Measurements from ENCODE around the gene PGAM2.
"Not testable (repeated sequence)": the region's sequence is repeated elsewhere in the genome, so short reads cannot be mapped to it uniquely, and the experiment has no call there.

The PGAM2 gene

DNA sequence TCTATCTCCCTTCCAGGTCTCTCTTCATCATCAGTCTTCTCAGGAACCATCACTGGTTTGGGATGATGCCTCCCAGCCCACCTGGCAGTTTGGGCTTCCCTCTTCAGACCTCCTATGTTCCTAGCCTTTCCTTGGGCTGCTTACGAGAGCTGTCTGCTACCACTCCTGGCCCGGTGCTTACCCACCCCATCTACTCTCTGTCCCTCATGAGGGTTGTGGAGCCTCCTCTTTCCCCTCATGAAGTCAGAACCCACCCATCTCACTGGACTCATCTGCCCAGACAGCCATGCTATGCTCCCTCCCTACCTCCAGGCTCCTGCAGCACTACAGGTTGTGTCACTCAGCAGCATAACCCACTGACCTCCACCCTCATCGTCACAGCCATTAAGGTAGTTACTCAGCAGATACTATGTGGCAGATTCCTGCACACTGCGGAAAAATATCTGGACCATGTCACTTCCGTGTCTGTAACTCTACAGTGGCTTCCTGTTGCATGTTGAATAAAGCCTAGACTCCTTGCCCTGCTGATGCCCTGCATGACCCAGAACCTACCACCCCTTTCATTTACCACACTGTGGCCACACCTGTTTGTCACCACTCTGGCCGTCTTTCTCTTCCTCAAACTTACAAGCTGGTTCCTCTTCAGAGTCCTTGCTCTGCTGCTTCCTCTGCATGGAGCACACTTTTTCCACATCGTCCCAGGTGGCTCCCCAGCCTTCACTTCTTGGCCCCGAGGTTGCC is 18.9 kb downstream of the PGAM2 start:
- DNase-seq = no peak

DNA sequence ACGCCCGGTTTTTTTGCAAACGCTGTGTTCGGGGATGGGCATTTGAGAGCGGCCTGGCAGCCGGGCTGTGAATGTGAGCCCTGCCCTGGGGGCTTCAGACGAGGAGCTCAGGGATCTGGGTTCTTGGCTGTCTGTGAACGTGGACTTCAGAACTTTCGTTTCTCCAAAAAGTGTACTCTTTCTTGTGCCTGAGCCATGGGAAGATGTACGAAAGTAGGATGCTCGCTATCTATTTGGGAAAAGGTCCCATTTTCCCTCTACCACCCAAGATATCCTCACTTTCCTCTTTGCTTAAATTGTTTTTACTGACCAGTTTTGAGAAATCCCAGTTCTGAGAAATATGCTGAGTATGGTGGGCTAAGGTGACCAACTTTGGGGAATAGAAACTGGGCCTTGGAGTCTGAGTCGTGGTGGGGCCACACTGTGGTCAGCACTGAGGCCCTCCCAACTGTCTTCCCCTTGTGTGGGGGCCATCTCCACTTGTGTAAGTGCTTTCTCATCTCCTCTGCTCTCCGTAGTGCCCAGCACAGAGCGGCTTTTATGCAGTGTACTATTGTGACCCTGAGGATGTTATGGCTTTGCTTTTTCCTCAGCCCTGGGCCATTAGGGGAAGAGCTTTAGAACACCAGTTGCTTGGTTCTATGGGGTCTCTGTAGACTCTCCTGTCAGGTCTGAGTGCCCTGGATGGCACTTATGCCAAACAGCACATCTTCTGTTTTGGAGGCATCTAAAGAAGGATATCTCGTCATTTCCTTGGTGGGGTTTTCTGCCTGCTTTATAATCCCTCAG is 19.9 kb downstream of the PGAM2 start:
- no peak for DNase-seq

DNA sequence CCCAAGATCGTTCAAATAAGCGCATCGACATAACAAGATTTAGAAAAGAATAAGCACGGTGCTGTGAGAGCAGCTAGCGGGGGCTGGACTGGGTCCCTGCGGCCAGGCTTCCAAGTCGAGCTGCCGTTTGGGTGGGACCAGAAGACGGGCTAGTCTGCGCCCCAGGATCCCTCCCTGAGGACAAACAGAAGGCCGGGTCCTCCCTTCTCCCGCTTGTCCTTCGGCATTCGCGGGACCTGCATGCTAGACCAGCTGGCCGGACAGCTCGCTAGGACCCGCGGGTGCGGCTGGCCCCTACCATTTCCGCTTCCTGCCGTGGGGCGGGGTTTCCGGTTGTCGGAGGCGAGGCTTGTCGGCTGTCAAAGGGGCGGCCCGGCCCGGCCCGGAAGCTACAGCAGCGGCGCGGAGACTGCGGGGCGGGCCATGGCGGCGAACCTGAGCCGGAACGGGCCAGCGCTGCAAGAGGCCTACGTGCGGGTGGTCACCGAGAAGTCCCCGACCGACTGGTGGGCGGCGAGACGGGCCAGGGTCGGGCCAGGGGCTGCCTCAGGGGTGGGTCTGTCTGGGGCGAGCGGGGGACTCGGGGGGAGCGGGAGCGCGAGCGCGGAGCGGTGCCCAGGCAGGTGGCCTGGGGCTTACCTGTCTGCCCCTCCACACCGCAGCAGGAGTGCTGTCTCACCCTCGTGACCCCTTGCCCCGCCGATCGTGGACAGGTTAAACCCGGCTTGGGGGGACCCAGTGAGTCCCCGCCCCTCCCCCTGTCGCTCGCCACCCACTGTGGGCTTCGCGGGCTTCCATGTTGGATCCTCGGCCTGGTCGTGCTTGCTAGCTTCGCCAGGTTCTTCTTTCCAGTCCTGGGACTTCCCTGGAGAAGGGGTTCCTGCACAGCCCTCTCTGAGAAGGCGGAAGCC is 20.8 kb downstream of the PGAM2 start, which contains the start of gene DBNL:
Gene DBNL, plus strand, starts transcription at position 388 of the 911 bp plus-strand sequence. Its CDS starts 36 bp downstream, at position 424.
- peak; percentile 88 for DNase-seq

DNA sequence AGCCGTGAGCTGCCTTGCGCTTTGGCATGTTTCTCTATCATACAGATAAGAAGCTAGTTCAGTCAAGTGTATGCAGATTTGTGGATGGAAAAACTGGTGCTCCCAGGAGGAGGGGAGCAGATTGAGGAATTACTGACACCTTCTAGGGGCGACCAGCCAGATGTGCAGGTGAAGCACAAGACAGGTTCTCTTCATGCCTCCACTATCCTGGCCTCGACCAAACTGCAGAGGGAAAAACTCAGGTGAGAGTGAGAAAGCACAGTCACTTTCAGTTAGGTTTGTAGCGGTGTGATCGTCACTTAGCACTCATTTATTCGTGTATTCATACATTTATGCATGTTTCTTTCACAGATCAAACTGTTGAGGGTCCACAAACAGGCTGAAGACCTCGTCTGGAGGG is 21.5 kb downstream of the PGAM2 start:
- no peak for DNase-seq

DNA sequence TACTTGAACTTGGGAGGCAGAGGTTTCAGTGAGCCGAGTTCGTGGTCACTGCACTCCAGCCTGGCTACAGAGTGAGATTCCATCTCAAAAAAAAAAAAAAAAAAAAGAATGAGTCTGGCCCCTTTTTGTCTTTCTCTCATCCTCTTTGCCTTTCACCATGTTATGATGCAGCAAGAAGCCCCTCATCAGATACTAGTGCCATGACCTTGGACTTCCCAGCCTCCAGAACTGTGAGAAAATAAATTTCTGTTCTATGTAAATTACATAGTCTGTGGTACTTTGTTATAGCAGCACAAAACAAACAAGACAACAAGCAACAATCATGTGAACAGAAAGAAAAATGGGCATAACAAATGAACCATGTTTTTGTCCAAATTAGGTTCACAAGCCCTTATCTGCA is 23.1 kb downstream of the PGAM2 start:
- no peak for DNase-seq

DNA sequence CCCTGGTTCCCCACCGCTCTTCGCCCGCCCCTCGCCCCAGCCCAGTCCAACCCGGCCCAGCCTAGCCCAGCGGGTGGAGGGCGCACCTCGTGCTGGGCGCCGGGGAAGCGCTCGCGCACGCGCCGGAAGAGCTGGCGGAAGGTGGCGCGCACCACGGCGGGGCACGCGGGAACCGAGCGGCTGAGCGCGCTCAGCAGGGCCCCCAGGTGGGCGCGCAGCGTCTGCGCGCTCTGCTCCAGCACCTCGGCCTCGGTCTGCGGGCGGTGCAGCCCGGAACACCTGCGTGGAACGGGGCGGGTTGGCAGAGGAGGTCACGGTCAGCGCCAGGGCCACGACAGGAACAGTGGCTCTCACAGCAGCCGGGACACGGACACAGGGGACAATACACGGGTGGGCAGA is 24.9 kb downstream of the PGAM2 start:
- peak; percentile 56 for DNase-seq

DNA sequence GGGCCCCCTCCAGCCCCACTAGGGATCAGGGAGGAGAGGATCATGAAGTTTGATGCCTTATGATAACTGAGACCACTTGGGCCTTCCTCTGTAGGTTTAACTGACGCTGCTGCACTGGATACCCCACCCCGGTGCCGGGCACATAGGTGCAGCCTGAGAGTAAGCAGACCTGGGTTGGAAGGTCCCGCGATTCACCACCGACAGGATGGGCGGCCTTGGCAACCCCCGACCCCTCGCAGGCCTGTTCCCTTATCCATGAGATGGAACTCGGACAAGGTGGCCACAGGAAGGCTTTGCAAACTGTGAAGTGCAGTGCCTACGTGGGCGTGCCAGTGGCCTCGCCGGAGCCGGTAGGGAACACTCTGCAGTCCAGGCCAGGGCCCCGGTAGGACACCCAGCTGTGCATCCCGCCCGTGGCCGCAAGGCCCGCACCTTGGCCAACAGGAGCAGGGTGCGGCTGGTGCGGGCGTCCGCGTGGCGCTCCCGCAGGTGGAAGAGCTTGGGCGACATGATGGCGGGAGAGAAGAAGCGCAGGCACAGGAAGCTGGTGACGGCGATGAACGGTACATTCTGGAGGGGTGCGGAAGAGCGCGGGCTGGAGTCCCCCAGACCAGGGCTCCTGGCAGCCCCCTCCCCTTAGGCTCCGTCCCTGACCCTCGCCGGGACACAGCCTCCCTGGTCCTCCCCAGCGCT is 25.4 kb downstream of the PGAM2 start:
- not testable (repeated sequence) for DNase-seq

DNA sequence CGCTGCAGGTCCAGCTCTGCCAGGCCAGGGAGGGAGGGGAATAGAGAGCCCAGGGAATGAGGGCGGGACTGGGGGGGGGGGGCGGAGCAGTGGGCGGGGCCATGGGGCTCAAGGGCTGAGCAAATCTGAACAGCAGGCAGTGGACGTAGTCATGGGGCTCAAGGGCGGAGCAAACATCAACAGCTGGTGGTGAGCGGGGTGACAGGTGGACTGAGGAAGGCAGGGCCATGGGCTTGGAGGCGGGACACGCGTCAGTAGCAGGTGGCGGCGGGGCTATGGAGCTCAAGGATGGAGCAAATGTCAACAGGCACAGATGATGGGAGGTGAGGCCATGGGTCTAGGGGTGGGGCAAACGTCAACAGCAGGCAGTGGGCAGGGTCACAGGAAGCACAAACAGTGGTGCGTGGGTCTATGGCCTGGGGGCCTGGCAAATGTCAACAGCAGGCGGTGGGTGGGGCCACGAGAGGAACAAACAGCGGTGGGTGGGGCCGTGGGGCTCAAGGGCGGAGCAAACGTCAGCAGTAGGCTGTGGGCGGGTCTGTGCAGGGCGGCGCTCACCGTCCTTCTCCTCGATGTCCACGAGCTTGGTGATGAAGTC is 26.3 kb downstream of the PGAM2 start:
- DNase-seq = peak; percentile 90

DNA sequence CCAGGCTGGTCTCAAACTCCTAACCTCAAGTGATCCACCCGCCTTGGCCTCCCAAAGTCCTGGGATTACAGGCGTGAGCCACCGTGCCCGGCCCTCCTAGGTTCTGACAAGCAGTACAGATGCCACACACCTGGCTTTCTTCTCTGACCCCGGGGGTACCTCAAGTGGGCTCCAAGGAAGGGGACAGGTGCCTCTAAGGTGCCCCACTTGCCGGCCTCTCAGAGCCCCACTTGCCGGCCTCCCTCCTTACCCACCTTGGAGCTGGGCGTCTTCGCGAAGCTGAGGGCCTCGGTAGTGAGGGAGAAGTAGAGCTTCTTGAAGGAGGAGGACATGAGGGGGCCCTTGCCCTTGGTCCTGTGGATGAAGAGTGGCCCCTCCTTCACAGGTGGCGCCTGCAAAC is 26.8 kb downstream of the PGAM2 start:
- DNase-seq = not testable (repeated sequence)

DNA sequence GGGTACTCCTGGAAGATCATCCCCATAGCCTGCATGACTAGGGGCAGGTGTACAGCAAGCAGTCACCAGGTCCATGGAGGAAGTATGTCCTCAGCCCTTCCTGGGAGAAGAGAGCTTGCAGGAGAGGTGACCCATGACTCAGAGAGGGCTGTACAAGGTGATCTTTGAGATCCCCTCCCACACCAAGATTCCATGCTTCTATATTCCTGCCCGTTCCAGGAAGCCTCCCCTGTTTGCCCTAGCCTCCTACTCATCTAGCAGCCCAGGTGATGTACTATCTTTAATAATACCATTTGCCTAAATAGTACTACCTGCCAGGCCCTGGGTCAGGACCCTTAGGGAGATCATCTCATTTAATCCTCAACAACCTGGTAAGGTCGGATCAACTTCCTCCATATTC is 27.4 kb downstream of the PGAM2 start:
- DNase-seq = not testable (repeated sequence)

DNA sequence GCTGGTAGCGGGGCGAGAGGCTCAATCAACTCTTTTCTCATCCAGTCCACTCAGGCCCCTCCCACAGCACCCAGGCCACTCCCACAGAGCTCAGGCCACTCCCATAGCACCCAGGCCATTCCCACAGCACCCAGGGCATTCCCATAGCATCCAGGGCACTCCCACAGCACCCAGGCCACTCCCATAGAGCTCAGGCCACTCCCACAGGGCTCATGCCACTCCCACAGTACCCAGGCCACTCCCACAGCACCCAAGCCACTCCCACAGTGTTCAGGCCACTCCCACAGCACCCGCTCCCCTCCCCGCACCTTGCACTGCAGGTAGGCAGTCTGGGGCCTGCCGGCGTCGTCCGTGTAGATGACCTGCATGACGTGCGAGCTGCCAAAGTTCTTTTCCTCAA is 29.0 kb downstream of the PGAM2 start:
- not testable (repeated sequence) for DNase-seq

DNA sequence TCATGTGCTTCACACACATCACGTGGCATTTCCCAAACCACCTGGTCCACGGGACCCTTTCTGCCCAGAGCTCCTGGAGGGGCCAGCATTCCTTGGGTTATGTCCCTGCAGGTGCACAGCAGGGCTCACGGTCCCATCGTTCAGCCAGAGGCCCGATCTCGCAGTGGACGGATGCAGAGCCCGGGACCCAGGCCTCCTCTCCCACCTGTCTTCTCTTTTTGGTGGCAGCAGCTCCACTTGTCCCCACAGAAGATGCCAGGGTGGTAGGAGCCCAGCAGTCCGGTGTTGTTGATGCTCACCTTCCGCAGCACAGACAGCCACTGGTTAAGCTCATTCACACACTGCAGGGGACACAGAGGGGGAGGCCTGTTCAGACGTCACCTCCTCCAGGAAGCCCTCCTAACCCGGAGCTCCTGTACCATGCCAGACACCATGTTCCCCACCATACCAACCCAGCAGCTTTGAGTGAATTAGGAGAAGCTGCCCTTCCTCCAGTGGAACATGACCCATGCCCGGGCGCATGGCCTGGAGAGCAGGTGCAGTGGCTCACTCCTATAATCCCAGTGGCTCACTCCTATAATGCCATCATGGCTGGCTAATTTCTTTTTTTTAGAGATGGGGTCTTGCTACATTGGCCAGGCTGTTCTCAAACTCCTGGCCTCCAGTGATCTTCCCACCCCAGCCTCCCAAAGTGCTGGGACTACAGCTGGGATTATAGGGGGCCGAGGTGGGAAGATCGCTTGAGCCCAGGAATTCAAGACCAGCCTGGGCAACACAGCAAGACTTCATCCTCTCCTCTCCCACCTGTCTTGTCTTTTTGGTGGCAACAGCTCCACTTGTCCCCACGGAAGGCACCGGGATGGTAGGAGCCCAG is 31.2 kb downstream of the PGAM2 start:
- not testable (repeated sequence) for DNase-seq

DNA sequence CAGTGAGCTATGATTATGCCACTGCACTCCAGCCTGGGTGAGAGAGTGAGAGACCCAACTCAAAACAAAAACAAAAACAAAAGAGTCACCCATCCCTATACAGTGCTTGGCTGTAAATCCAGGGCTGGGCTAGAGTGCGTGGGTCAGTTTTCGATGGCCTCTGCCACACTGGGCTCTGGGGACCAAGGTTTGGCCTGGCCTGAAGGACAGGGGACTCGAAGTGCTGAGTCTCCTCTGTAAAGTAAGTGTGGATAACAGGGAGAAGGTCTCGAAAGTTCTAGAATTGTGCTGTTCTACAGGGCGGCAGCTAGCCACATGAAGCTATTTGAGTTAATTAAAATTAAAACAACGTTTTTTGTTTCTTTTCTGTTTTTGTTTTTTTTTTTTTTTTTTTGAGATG is 33.3 kb downstream of the PGAM2 start:
- not testable (repeated sequence) for DNase-seq

DNA sequence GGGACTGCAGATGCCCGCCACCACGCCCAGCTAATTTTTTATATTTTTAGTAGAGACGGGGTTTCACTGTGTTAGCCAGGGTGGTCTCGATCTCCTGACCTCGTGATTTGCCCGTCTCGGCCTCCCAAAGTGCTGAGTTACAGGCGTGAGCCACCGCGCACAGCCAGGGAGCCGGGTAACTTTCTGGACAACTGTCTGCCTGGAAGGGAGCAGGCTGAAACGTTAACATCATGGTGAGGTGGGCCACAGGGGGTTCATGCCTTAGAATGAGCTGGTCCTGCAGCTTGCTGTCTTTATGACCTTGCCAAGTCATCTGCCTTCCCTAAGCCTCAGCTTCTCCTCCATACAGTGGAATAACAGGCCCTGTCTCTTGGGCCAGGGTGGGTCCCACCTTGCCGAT is 34.0 kb downstream of the PGAM2 start:
- DNase-seq = not testable (repeated sequence)

DNA sequence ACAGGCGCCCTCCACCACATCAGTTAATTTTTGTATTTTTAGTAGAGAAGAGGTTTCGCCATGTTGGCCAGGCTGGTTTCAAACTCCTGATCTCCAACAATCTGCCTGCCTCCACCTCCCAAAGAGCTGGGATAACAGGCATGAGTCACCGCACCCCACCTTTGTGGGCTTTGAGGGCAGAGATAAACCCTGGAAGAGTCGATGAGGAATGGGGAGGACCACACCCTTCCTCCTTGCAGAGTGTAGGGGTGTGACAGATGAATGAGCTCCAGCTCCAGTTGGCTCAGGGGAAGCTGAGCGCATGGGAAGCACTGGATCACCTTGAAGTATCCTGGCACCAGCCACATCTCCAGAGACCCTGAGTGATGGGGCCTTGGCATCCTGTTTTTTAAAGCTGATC is 35.3 kb downstream of the PGAM2 start:
- not testable (repeated sequence) for DNase-seq

DNA sequence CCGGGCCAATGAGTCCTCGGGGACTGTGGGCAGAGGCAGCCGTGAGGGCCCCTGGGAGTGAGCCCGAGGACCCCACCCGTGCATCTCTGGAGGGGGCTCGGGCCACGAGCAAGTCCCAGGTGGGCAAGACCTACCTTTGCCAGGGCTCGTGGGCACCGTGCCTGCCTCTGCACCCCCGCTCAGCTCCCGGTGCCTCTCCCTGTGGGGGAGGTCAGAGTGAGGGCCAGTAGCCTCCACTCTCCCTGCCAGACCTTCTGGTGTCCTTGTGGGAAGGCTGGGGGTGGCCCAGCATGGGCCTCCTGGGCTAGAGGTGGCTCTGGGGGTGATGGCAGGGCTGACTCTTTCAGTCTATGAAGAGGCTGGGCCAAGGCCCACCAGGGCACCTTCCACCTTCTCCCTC is 35.9 kb downstream of the PGAM2 start:
- not testable (repeated sequence) for DNase-seq

DNA sequence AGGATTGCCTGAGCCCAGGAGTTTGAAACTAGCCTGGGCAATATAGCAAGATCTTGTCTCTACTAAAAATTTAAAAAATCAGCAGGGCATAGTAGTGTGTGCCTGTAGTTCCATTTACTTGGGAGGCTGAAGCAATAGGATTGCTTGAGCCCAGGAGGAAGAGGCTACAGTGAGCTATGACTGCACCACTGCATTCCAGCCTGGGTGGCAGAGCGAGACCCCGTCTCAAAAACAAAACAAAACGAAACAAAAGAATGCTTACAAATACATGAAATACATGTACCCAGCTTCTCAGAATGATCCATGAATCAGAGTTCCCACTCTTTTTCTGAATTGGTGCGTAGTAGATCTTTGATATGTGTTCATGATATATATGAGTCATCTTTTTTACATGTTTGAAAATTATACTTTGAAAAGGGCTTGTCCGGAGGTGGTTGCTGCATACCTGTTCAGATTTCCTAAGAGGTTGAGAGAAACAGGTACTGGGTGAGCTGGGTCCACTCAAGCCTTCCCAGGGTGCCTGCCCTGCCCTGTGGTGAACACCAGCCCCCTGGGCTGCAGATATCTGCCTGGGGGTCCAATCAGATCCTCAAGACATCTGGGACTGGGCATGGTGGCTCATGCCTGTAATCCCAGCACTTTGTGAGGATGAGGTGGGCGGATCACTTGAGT is 42.4 kb downstream of the PGAM2 start:
- DNase-seq = not testable (repeated sequence)

DNA sequence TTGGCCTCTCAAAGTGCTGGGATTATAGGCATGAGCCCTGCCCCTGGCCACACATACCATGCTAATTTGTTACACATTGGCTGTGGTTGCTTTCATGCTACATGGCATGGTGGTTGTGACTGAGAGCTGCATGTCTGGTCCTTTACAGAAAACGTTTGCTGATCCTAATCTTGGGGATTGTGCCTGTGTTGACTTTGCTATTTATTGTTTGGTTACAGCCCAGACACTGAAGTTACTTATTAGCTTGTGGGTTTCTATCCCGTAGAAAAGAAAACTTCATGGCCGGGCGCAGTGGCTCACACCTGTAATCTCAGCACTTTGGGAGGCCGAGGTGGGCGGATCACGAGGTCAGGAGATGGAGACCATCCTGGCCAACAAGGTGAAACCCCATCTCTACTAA is 43.3 kb downstream of the PGAM2 start:
- not testable (repeated sequence) for DNase-seq

DNA sequence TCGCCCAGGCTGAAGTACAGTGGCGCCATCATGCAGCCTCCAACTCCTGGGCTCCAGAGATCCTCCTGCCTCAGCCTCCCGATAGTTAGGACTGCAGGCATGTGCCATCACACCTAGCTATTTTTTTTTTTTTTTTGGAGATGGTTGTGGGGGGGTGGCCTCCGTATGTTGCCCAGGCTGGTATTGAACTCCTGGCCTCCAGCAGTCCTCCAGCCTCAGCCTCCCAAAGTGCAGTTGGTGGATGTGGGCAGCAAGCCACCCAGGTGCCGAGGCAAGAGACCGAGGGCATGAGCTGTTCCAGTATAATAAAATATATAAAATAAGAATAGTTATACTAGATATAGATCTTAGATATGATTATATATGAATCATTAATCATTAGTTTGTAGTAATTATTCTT is 45.5 kb downstream of the PGAM2 start:
- not testable (repeated sequence) for DNase-seq
